Measurements from ENCODE around the gene PARP12.

GRCh38 chr7:140059273-140060242 lies 3.2 kb downstream of the PARP12 start:
- TF ChIP-seq ZFP30 (CRISPR knock-in tag; IDR thresholded peaks at IDR 0.05): no peak
- no peak for TF ChIP-seq PPARA (CRISPR knock-in tag; IDR thresholded peaks at IDR 0.05; ENCODE audit: borderline replicate concordance)
- TF ChIP-seq TCF4 (CRISPR knock-in tag; IDR thresholded peaks at IDR 0.05; ENCODE audit: borderline replicate concordance): no peak
- no peak for TF ChIP-seq ARNTL (CRISPR knock-in tag; IDR thresholded peaks at IDR 0.05; ENCODE audit: borderline replicate concordance, low read depth)
- TF ChIP-seq CREB5 (CRISPR knock-in tag; IDR thresholded peaks at IDR 0.05; ENCODE audit: low read depth): 0 out of 2 replicates have a peak, but pooled peaks have one; percentile 31
- no peak for TF ChIP-seq ZNF565 (CRISPR knock-in tag; conservative IDR thresholded peaks at IDR 0.05; ENCODE audit: low read depth)
- no peak for TF ChIP-seq TOX (CRISPR knock-in tag; IDR thresholded peaks at IDR 0.05; ENCODE audit: borderline replicate concordance)
- TF ChIP-seq CSRNP3 (CRISPR knock-in tag; IDR thresholded peaks at IDR 0.05): no peak
- TF ChIP-seq ZNF8 (CRISPR knock-in tag; IDR thresholded peaks at IDR 0.05): no peak
- no peak for TF ChIP-seq ZC3H10 (CRISPR knock-in tag; IDR thresholded peaks at IDR 0.05)
- TF ChIP-seq RARB (CRISPR knock-in tag; IDR thresholded peaks at IDR 0.05): no peak
- no peak for TF ChIP-seq OSR1 (CRISPR knock-in tag; IDR thresholded peaks at IDR 0.05)
- no peak for TF ChIP-seq BACH2 (CRISPR knock-in tag; IDR thresholded peaks at IDR 0.05; ENCODE audit: borderline replicate concordance)
- 0 out of 2 replicates have a peak, but pooled peaks have one; percentile 12 for TF ChIP-seq ISL1 (CRISPR knock-in tag; IDR thresholded peaks at IDR 0.05)
